HG03571 (cell line): ENCODE measurements around the gene SLC25A42.
"Not testable (repeated sequence)": the region's sequence is repeated elsewhere in the genome, so short reads cannot be mapped to it uniquely, and the experiment has no call there.

Experiments used
- ATAC-seq: cut with Tn5 transposase; IDR thresholded peaks from one replicate; pipeline ENCODE4 v1.9.1; 2021; ENCODE audit not compliant: unreplicated experiment

The SLC25A42 gene

GRCh38 chr19:19102566-19102965 lies 38.8 kb downstream of the SLC25A42 start:
- not testable (repeated sequence) for ATAC-seq

- no peak for ATAC-seq
Measured at GRCh38 chr19:19103167-19103566, 39.4 kb downstream of the SLC25A42 start.

GRCh38 chr19:19105365-19106055 lies 41.7 kb downstream of the SLC25A42 start:
- ATAC-seq, result no peak

- ATAC-seq, result no peak
Measured at GRCh38 chr19:19106056-19106551, 42.3 kb downstream of the SLC25A42 start.

- ATAC-seq, result not testable (repeated sequence)
Measured at GRCh38 chr19:19106938-19107337, 43.1 kb downstream of the SLC25A42 start.

GRCh38 chr19:19107654-19108053 lies 43.9 kb downstream of the SLC25A42 start:
- no peak for ATAC-seq

- no peak for ATAC-seq
Measured at GRCh38 chr19:19109601-19110000, 45.8 kb downstream of the SLC25A42 start.

- no peak for ATAC-seq
Measured at GRCh38 chr19:19110410-19111135, 46.8 kb downstream of the SLC25A42 start.

- no peak for ATAC-seq
Measured at GRCh38 chr19:19111136-19111835, 47.5 kb downstream of the SLC25A42 start.

- ATAC-seq, result no peak
Measured at GRCh38 chr19:19111967-19112580, 48.3 kb downstream of the SLC25A42 start.

GRCh38 chr19:19113040-19113626 lies 49.3 kb downstream of the SLC25A42 start:
- no peak for ATAC-seq

GRCh38 chr19:19115954-19116353 lies 52.2 kb downstream of the SLC25A42 start:
- ATAC-seq, result no peak

GRCh38 chr19:19119325-19120237 lies 55.8 kb downstream of the SLC25A42 start:
- no peak for ATAC-seq

- ATAC-seq, result no peak
Measured at GRCh38 chr19:19120308-19121231, 56.8 kb downstream of the SLC25A42 start.

GRCh38 chr19:19121371-19121770 lies 57.6 kb downstream of the SLC25A42 start:
- no peak for ATAC-seq

GRCh38 chr19:19122902-19123301 lies 59.1 kb downstream of the SLC25A42 start:
- ATAC-seq, result no peak

GRCh38 chr19:19123386-19123785 lies 59.6 kb downstream of the SLC25A42 start:
- no peak for ATAC-seq

- ATAC-seq, result no peak
Measured at GRCh38 chr19:19126102-19126501, 62.3 kb downstream of the SLC25A42 start.

GRCh38 chr19:19131989-19132388 lies 68.2 kb downstream of the SLC25A42 start:
- no peak for ATAC-seq
